Measurements from ENCODE around the gene AP4E1. TPM values are rescaled to one million over a fixed set of nuclear protein-coding genes. Genes with fewer than 3 reads are reported as not detected.

The AP4E1 gene
- total and polyA plus RNA-seq, 2 of the 4 experiments (the other 2 are of a cell fraction) = 3.1 to 6.8 TPM

DNA sequence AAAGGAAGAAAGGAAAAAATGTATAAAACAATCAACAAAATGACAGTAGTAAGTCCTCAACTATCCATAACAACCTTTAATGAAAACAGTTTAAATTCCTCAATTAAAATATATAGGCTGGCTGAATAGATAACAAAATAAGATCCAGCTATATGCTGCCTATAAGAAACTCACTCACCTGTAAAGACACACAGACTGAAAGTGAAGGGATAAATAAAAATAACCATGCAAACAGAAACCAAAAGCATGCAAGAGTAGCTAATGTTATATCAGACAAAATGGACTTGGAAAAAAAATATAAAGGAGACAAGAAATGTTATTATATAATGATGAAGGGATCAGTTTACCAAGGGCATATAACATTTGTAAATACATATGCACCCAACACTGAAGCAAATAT, 51.2 kb downstream of the AP4E1 start:
- Histone ChIP-seq H4K91ac (ENCODE audit: insufficient read depth, low read depth, low read length) (no peak overlapping the region), H2BK20ac (ENCODE audit: low read depth, low read length) (no peak overlapping the region), H4K20me1 (ENCODE audit: insufficient read depth, low read length) (no peaks in the 10 kb centered on the region), H3K36me3 (ENCODE audit: control insufficient read depth, insufficient read depth, low read length) (peaks cover 13% of the 10 kb centered on the region), H4K5ac (ENCODE audit: low read depth, low read length) (no peak overlapping the region), H2AFZ (replicated peaks; ENCODE audit: low read length, poor library complexity) (no peak overlapping the region), H3K9me3 (ENCODE audit: control insufficient read depth, insufficient read depth, low read length) (peaks cover 2% of the 10 kb centered on the region), H3K9me1 (ENCODE audit: insufficient read depth, low read length) (no peaks in the 10 kb centered on the region), H3K23ac (ENCODE audit: low read depth, low read length) (no peak overlapping the region), H3K4ac (ENCODE audit: low read depth, low read length) (no peak overlapping the region), H3K18ac (ENCODE audit: low read depth, low read length) (no peak overlapping the region), H4K8ac (ENCODE audit: low read depth in 2 of 2, low read length in 2 of 2) (no peak overlapping the region), H3K14ac (replicated peaks; ENCODE audit: low read depth, low read length) (no peak overlapping the region), H2AK9ac (replicated peaks; ENCODE audit: low read depth, low read length, poor library complexity) (no peak overlapping the region), H3K27me3 (ENCODE audit: control insufficient read depth, insufficient read depth, low read length) (no peaks in the 10 kb centered on the region), H3K4me1 (ENCODE audit: control insufficient read depth, insufficient read depth, low read length) (no peaks in the 10 kb centered on the region), H3K9ac (ENCODE audit: low read depth, low read length) (no peak overlapping the region), H3K56ac (ENCODE audit: extremely low read depth, insufficient read depth, low read length) (no peak overlapping the region), H3K4me2 (ENCODE audit: low read depth, low read length) (no peak overlapping the region), H3K4me3 (ENCODE audit: insufficient read depth, low read depth, low read length) (no peak overlapping the region), H2BK120ac (ENCODE audit: low read depth, low read length) (no peak overlapping the region), H3K27ac (ENCODE audit: insufficient read depth, low read length) (no peak overlapping the region), H2BK15ac (ENCODE audit: low read depth, low read length) (no peak overlapping the region), H3K79me1 (ENCODE audit: low read depth in 1 of 2, low read length in 2 of 2) (peaks cover 4 to 10% of the 10 kb centered on the region in 2 experiments; a peak in 3 of 4 replicates), H2BK5ac (ENCODE audit: low read depth, low read length, poor library complexity, severe bottlenecking) (no peak overlapping the region), H2AK5ac (ENCODE audit: low read depth, low read length) (no peak overlapping the region)
- intact Hi-C loops (cut with micrococcal nuclease) (no loop called here), in situ Hi-C loops (cut with MboI; ENCODE audit: low sequenced_read_pairs) (no loop called here), dilution Hi-C loops (cut with HindIII; ENCODE audit: low sequenced_read_pairs, unreplicated experiment) (no loop called here)
- TF ChIP-seq BHLHE40 (IDR thresholded peaks at IDR 0.05; ENCODE audit: low read depth, low read length) (no peak), FOS (IDR thresholded peaks at IDR 0.05; ENCODE audit: low read depth, low read length) (no peak), RAD21 (IDR thresholded peaks at IDR 0.05; ENCODE audit: low read length) (no peak), MAZ (IDR thresholded peaks at IDR 0.05; ENCODE audit: borderline replicate concordance, low read depth, low read length) (no peak), MXI1 (IDR thresholded peaks at IDR 0.05; ENCODE audit: borderline replicate concordance, low read depth, low read length) (no peak), POLR2A (IDR thresholded peaks at IDR 0.05; ENCODE audit: low read depth, low read length) (no peak), NFE2L2 (IDR thresholded peaks at IDR 0.05; ENCODE audit: low read depth, low read length) (no peak), RFX5 (IDR thresholded peaks at IDR 0.05; ENCODE audit: low read depth, low read length) (no peak), MAFK (IDR thresholded peaks at IDR 0.05; ENCODE audit: low read depth, low read length) (no peak), CEBPB (IDR thresholded peaks at IDR 0.05; ENCODE audit: low read depth, low read length) (no peak), SMC3 (IDR thresholded peaks at IDR 0.05; ENCODE audit: low read depth, low read length) (no peak), RCOR1 (IDR thresholded peaks at IDR 0.05; ENCODE audit: insufficient replicate concordance, low read length) (no peak), CHD1 (IDR thresholded peaks at IDR 0.05; ENCODE audit: low read depth, low read length) (no peak)
- TF ChIP-seq, protein P1, sequence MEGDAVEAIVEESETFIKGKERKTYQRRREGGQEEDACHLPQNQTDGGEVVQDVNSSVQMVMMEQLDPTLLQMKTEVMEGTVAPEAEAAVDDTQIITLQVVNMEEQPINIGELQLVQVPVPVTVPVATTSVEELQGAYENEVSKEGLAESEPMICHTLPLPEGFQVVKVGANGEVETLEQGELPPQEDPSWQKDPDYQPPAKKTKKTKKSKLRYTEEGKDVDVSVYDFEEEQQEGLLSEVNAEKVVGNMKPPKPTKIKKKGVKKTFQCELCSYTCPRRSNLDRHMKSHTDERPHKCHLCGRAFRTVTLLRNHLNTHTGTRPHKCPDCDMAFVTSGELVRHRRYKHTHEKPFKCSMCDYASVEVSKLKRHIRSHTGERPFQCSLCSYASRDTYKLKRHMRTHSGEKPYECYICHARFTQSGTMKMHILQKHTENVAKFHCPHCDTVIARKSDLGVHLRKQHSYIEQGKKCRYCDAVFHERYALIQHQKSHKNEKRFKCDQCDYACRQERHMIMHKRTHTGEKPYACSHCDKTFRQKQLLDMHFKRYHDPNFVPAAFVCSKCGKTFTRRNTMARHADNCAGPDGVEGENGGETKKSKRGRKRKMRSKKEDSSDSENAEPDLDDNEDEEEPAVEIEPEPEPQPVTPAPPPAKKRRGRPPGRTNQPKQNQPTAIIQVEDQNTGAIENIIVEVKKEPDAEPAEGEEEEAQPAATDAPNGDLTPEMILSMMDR (conservative IDR thresholded peaks at IDR 0.05; ENCODE audit: low read depth, low read length) = no peak
- BruUV-seq (replicated peaks) = no TSS peak
- DNase-seq (no peak), ATAC-seq (ENCODE audit: low read depth) (no peak)
- ChIA-PET CTCF (interaction anchor here (0.6 kb wide), 1 partner anchor 58 kb away, joined by 3 read pairs; no protein-coding TSS in a partner anchor), POLR2A (ENCODE audit: unreplicated experiment) (no interaction called here)

All from IMR-90 (cell line).